HEK293 (cell line): ENCODE measurements around the gene PDGFD.

Experiments used
- CTCF ChIA-PET: fragments of 350-600 bp; formaldehyde crosslinking; extraction: SDS; loops from one replicate; lab custom pipeline; 2021; ENCODE audit warnings: antibody characterized with exemption; lab: Yijun Ruan, JAX
- POLR2A ChIA-PET: fragments of 300-600 bp; formaldehyde crosslinking; extraction: SDS; loops from one replicate; lab custom pipeline; 2020; ENCODE audit warnings: antibody characterized with exemption, inconsistent platforms; lab: Yijun Ruan, JAX
- H3K27ac ChIP-seq: fragments of 200-500 bp; sonication (Bioruptor generic); 2 replicates; pipeline ENCODE4 v1.5.1; 2014; ENCODE audit warnings: low read depth, low read length, control low read depth, inconsistent platforms; ENCODE audit errors: extremely low read depth
- H3K36me3 ChIP-seq, 2 experiments: fragments of 200-500 bp in 1 of 2; sonication (Bioruptor generic) in 1 of 2; 1 replicate in 1 of 2; 2 replicates in 1 of 2; pipeline ENCODE4 v1.5.1; 2014 to 2017; ENCODE audit warnings: inconsistent platforms in 2 of 2, low read length in 2 of 2; ENCODE audit not compliant: control insufficient read depth in 2 of 2, insufficient read depth in 1 of 2
- H3K4me1 ChIP-seq: fragments of 200-500 bp; sonication (Bioruptor generic); 2 replicates; pipeline ENCODE4 v1.5.1; 2014; ENCODE audit warnings: mild to moderate bottlenecking, low read length, inconsistent platforms; ENCODE audit not compliant: control insufficient read depth, insufficient read depth
- H3K4me3 ChIP-seq: 2 replicates; pipeline ENCODE4 v1.5.1; 2011; ENCODE audit warnings: low read depth, mild to moderate bottlenecking, control low read depth, low read length, moderate library complexity
- H3K9me3 ChIP-seq: fragments of 200-500 bp; sonication (Bioruptor generic); 2 replicates; pipeline ENCODE4 v1.5.1; 2014; ENCODE audit warnings: low read depth, low read length, inconsistent platforms; ENCODE audit not compliant: control insufficient read depth, insufficient read depth
- GLI2 ChIP-seq: fragments of 450-650 bp; formaldehyde crosslinking; IDR thresholded peaks from 2 replicates; pipeline ENCODE4; 2017; ENCODE audit warnings: missing biosample characterization, missing genetic modification characterization, low read depth, borderline replicate concordance
- KLF16 ChIP-seq: fragments of 450-650 bp; formaldehyde crosslinking; IDR thresholded peaks from 2 replicates; pipeline ENCODE4 v1.5.1; 2017; ENCODE audit warnings: missing biosample characterization, missing genetic modification characterization
- KLF8 ChIP-seq: fragments of 450-650 bp; formaldehyde crosslinking; IDR thresholded peaks from 2 replicates; pipeline ENCODE4 v1.5.1; 2016; ENCODE audit warnings: missing biosample characterization, missing genetic modification characterization
- KLF9 ChIP-seq: fragments of 450-650 bp; formaldehyde crosslinking; IDR thresholded peaks from 2 replicates; pipeline ENCODE4 v1.5.1; 2016; ENCODE audit warnings: missing biosample characterization, missing genetic modification characterization, low read depth
- SCRT1 ChIP-seq: fragments of 450-650 bp; formaldehyde crosslinking; IDR thresholded peaks from 2 replicates; pipeline ENCODE4 v1.5.1; 2016; ENCODE audit warnings: missing biosample characterization, missing genetic modification characterization, borderline replicate concordance
- TRIM28 ChIP-seq: IDR thresholded peaks from 2 replicates; pipeline ENCODE4 v1.6.1; 2011; ENCODE audit warnings: low read length, control low read depth, borderline replicate concordance
- TSHZ1 ChIP-seq: fragments of 450-650 bp; formaldehyde crosslinking; IDR thresholded peaks from 2 replicates; pipeline ENCODE4 v1.5.1; 2016; ENCODE audit warnings: missing biosample characterization, missing genetic modification characterization, borderline replicate concordance
- ZBTB6 ChIP-seq: fragments of 450-650 bp; formaldehyde crosslinking; IDR thresholded peaks from 2 replicates; pipeline ENCODE4 v1.5.1; 2017; ENCODE audit warnings: missing biosample characterization, missing genetic modification characterization
- ZBTB7A ChIP-seq: fragments of 450-650 bp; formaldehyde crosslinking; IDR thresholded peaks from 2 replicates; pipeline ENCODE4 v1.5.1; 2016; ENCODE audit warnings: low read depth, missing biosample characterization, missing genetic modification characterization
- ZEB2 ChIP-seq: fragments of 450-650 bp; formaldehyde crosslinking; IDR thresholded peaks from 2 replicates; pipeline ENCODE4 v1.5.1; 2016; ENCODE audit warnings: missing biosample characterization, missing genetic modification characterization
- ZNF16 ChIP-seq: fragments of 450-650 bp; formaldehyde crosslinking; IDR thresholded peaks from 2 replicates; pipeline ENCODE4 v1.5.1; 2016; ENCODE audit warnings: low read depth, missing biosample characterization, missing genetic modification characterization
- ZNF169 ChIP-seq: fragments of 450-650 bp; formaldehyde crosslinking; IDR thresholded peaks from 2 replicates; pipeline ENCODE4 v1.5.1; 2016; ENCODE audit warnings: missing biosample characterization, missing genetic modification characterization
- ZNF175 ChIP-seq: fragments of 450-650 bp; formaldehyde crosslinking; IDR thresholded peaks from 2 replicates; pipeline ENCODE4 v1.5.1; 2016; ENCODE audit warnings: missing biosample characterization, missing genetic modification characterization
- ZNF18 ChIP-seq: fragments of 450-650 bp; formaldehyde crosslinking; IDR thresholded peaks from 2 replicates; pipeline ENCODE4 v1.5.1; 2016; ENCODE audit warnings: missing biosample characterization, missing genetic modification characterization
- ZNF211 ChIP-seq: fragments of 450-650 bp; formaldehyde crosslinking; IDR thresholded peaks from 2 replicates; pipeline ENCODE4 v1.5.1; 2016; ENCODE audit warnings: low read depth, missing biosample characterization, missing genetic modification characterization
- ZNF223 ChIP-seq: fragments of 450-650 bp; formaldehyde crosslinking; IDR thresholded peaks from 2 replicates; pipeline ENCODE4 v1.5.1; 2016; ENCODE audit warnings: missing biosample characterization, missing genetic modification characterization
- ZNF239 ChIP-seq: fragments of 450-650 bp; formaldehyde crosslinking; IDR thresholded peaks from 2 replicates; pipeline ENCODE4 v1.5.1; 2016; ENCODE audit warnings: missing biosample characterization, missing genetic modification characterization
- ZNF292 ChIP-seq: fragments of 450-650 bp; formaldehyde crosslinking; IDR thresholded peaks from 2 replicates; pipeline ENCODE4 v1.5.1; 2016; ENCODE audit warnings: low read depth, missing biosample characterization, missing genetic modification characterization, borderline replicate concordance
- ZNF433 ChIP-seq: fragments of 450-650 bp; formaldehyde crosslinking; IDR thresholded peaks from 2 replicates; pipeline ENCODE4 v1.5.1; 2016; ENCODE audit warnings: missing biosample characterization, missing genetic modification characterization, low read depth
- ZNF561 ChIP-seq: fragments of 450-650 bp; IDR thresholded peaks from 2 replicates; pipeline ENCODE4 v1.5.1; 2018; ENCODE audit warnings: missing biosample characterization, missing genetic modification characterization, borderline replicate concordance
- ZNF639 ChIP-seq: fragments of 450-650 bp; formaldehyde crosslinking; IDR thresholded peaks from 2 replicates; pipeline ENCODE4 v1.5.1; 2016; ENCODE audit warnings: missing biosample characterization, missing genetic modification characterization
- ZNF692 ChIP-seq: fragments of 450-650 bp; formaldehyde crosslinking; IDR thresholded peaks from 2 replicates; pipeline ENCODE4 v1.5.1; 2016; ENCODE audit warnings: missing biosample characterization, missing genetic modification characterization
- ZNF837 ChIP-seq: fragments of 450-650 bp; formaldehyde crosslinking; IDR thresholded peaks from 2 replicates; pipeline ENCODE4 v1.5.1; 2016; ENCODE audit warnings: missing biosample characterization, missing genetic modification characterization
- ZSCAN30 ChIP-seq: fragments of 450-650 bp; IDR thresholded peaks from 2 replicates; pipeline ENCODE4 v1.5.1; 2018; ENCODE audit warnings: missing biosample characterization, mild to moderate bottlenecking, missing genetic modification characterization, moderate library complexity
- ZSCAN5A ChIP-seq: fragments of 450-650 bp; formaldehyde crosslinking; IDR thresholded peaks from 2 replicates; pipeline ENCODE4 v1.5.1; 2016; ENCODE audit warnings: missing biosample characterization, missing genetic modification characterization

The PDGFD gene

GRCh38 chr11:104155375-104155774 is 8.6 kb downstream of the PDGFD start:
- POLR2A ChIA-PET = no interaction called here
- H3K4me1 ChIP-seq = no peaks in the 10 kb centered on the region
- no peak for TF ChIP-seq ZNF692
- TF ChIP-seq ZNF239 (tag by site-specific recombination) = peak; percentile 87; the same call in 1 of the 2 replicates
- no peak for TF ChIP-seq TRIM28
- TF ChIP-seq ZNF175 (tag by site-specific recombination) = no peak
- TF ChIP-seq ZNF561 (tag by site-specific recombination) = no peak
- TF ChIP-seq ZNF639 = no peak
- no peaks in the 10 kb centered on the region for H3K36me3 ChIP-seq
- CTCF ChIA-PET = interaction anchor here (0.7 kb wide), 1 partner anchor 272 kb away, joined by 3 read pairs; no protein-coding TSS in a partner anchor
- H3K27ac ChIP-seq = no peak overlapping the region
- H3K9me3 ChIP-seq = no peaks in the 10 kb centered on the region
- H3K4me3 ChIP-seq = no peak overlapping the region

GRCh38 chr11:104154296-104154695 is 9.7 kb downstream of the PDGFD start:
- TF ChIP-seq ZNF292 (tag by site-specific recombination) = no peak
- no peak for TF ChIP-seq ZSCAN30 (tag by site-specific recombination)
- no peak for TF ChIP-seq ZNF433
- no peak for TF ChIP-seq ZSCAN5A (tag by site-specific recombination)
- TF ChIP-seq GLI2 (tag by site-specific recombination) = no peak
- no peak for TF ChIP-seq ZNF18 (tag by site-specific recombination)
- TF ChIP-seq TSHZ1 (tag by site-specific recombination) = no peak
- TF ChIP-seq ZBTB6 (tag by site-specific recombination) = no peak
- no peak for TF ChIP-seq ZEB2 (tag by site-specific recombination)
- TF ChIP-seq ZBTB7A (tag by site-specific recombination) = no peak
- no peak for TF ChIP-seq KLF16
- no peak for TF ChIP-seq KLF8
- no peak for TF ChIP-seq ZNF169
- TF ChIP-seq SCRT1 (tag by site-specific recombination) = no peak
- TF ChIP-seq ZNF223 (tag by site-specific recombination) = no peak
- no peak for TF ChIP-seq KLF9 (tag by site-specific recombination)
- TF ChIP-seq ZNF837 = no peak
- TF ChIP-seq ZNF211 (tag by site-specific recombination) = no peak
- no peak for TF ChIP-seq ZNF16 (tag by site-specific recombination)
- TF ChIP-seq, all 188 proteins: peak for 0
- ChIA-PET CTCF (no interaction called here), POLR2A (no interaction called here)
- H3K27ac ChIP-seq = no peak overlapping the region
- H3K4me1 ChIP-seq = no peaks in the 10 kb centered on the region
- H3K9me3 ChIP-seq = no peaks in the 10 kb centered on the region
- no peaks in the 10 kb centered on the region for H3K36me3 ChIP-seq
- H3K4me3 ChIP-seq = no peak overlapping the region
